Activated CD4-positive, CD25-positive, alpha-beta regulatory T cell treated with anti-CD3 and anti-CD28 coated beads, Interleukin-2, amount 50 U/mL, for 24 hours (primary cell): Measurements from ENCODE around the gene SEMA4A.
"Not testable (repeated sequence)": the region's sequence is repeated elsewhere in the genome, so short reads cannot be mapped to it uniquely, and the experiment has no call there.

Source experiments
- ATAC-seq, 2 donors: fragments of 150-1000 bp; cut with Tn5 transposase; one replicate each; pipeline ENCODE4 v1.10.0; 2021; ENCODE audit warnings: mild to moderate bottlenecking in 1 of 2, moderate library complexity in 1 of 2

Gene SEMA4A

DNA sequence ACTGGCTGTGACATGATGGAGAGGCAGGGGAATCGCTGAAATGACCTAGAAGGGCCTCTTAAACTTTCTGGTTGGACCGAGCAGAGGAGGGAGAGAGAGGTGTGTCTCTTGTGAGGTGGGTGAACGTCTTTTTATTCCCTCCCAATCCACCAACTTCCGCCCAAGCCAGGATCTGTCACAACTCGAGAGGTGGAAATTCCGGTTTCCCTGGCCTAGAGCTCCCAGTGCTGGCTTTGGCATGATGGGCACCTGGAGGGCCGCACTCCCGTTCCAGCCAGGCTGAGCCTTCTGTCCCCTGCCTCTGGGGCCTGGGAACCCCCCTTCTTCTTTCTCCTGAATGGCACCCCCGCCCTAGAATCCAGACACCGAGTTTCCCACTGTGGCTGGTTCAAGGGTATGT, at the start of gene SEMA4A:
Gene SEMA4A (plus strand): TSS at position 224 of the 400 bp plus-strand sequence. CDS start 994 bp downstream, outside the sequence.
- ATAC-seq, result no peak

DNA sequence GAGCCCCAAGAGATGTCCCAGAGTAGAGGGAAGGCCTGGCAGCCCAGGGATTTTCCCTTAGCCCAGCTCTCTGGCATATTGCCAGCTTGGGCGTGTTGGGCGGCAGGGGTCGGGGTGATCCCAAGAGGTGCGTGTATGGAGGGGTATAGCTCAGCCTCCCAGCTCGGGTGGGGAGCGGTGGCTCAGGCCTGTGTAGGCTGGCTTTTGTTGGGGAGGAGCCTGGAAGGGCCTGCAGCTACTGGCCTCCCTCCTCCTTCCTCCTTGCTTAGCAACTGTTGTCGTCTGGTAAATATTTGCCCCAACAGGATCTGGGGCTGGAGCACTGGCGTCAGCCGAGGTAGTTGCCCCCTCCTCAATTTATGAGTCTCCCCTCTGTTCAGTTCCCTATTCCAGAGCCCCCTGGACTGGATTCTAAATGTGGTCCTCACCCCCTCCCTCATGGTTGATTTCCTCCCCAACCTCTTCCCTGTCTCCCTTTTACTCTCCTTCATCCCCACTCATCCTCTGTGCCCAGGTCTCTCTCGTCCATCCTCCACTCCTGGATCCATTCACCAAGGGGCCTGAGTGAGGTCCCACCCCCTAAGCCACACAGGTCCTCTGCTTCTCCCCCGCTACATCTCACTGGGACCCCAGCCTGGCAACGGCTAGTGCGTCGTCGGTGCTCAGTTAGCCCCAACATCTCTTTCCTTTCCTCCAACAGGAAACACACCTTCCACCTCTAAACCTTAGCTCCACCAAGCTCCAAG, 49.1 kb upstream of the SEMA4A start:
- peak in 1 of 2 donors; percentile 9 for ATAC-seq

DNA sequence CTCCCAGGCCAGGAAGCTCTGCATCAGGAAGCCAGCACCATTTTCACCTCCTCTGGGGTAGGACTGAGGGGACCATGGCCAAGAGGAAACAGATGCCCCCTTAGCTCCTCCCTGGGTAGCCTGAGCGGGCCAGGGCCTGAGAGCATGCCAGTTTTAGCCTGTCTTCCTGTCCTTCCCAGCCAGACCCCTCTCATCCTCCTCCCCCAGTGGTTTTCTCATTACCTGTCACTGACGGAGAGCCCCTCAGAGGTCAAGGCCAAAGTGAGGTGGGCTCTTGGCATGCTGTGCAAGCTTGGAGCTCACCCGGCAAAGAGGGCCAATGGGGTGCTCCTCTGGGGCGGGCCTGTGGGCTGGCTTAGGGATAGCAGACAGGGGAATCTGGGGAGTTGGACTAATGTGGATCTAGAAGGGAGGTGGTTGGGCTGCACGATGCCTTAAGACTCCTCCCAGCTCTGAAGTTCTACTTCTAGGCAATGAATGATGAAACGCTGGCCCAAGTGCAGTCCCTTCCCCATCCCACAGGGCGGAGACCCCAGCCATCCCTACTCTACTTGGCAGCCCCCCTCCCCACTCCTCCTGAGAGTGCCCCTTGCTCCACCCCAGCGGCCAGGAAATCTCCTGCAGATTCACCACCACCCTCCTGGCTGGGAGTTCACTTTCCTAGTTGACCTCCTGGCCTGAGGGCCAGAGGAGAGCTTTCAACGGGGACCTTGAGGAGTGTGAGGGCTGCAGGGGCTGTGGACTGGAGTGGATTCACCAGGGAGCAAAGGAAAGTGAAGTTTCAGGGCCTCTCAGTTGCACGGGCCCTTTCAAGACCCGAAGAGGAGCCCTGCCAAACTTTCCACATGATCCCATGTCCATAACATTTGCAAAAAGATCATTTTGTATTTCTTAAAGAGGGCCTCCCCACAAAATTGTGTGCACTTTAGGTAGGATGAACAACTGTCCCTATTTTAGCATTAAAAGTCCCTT, 48.2 kb upstream of the SEMA4A start:
- ATAC-seq, result no peak

DNA sequence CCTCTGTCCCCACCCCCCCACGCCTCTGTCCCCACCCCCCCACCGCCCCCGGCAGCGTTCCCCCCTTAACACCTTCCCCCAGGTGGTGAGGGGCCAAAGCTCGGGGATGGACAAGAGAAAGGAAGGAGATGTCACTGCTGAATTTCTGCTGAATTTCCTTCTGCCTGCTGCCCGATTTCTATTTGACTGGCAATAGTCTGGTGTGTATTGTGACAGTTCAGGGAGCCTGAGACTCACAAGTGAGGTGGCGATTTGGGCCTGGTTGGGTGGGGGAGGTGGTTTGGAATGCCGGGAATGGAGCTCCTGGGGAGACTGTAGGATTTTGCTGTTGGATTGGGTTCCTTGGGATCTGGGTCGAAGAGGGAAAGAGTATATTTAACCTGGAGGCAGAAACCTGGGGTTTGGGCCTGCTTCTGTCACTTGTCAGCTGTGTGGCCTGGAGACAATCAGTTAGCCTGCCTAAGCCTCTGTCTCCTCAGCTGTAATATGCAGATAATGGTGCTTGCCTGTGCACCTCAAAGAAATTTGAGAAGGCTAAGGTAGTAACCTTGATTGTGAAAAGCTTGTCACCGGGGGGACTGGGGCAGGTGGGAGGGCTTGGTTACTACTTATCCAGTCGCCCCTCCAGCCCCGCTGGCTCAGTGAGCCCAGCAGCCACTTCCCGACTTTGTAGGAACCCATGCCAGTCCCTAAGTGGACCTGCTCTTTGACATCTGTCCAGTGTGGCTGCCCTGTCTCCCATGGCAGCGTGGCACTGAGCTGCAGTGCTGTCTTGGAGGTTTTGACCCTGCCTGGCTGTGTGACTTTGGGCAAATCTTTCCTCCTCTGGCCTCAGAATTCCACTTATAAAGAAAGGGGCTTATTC, 46.5 kb upstream of the SEMA4A start:
- ATAC-seq, result peak; percentile 12 to 15

- ATAC-seq, result no peak
These were observed 45.3 kb upstream of the SEMA4A start for GRCh38 chr1:156108057-156108456.

GRCh38 chr1:156108664-156109241, 44.6 kb upstream of the SEMA4A start:
- no peak for ATAC-seq

DNA sequence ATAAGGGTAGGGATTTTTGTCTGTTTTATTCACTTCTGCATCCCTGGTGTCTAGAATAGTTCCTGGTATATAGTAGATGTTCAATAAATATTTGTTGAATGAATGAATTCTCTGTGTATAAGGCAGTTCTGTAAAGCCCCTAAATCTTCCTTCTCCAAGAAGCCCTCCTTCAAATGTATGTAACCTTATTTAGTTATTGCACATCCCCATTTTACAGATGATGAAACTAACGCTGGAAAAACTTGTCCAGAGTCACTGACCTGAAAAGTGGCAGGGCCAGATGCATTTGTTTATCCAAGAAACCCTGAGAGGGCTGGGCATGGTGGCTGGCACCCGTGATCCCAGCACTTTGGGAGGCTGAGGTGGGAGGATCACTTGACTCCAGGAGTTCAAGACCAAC, 43.1 kb upstream of the SEMA4A start:
- no peak for ATAC-seq

GRCh38 chr1:156111355-156111962, 41.9 kb upstream of the SEMA4A start:
- no peak for ATAC-seq

DNA sequence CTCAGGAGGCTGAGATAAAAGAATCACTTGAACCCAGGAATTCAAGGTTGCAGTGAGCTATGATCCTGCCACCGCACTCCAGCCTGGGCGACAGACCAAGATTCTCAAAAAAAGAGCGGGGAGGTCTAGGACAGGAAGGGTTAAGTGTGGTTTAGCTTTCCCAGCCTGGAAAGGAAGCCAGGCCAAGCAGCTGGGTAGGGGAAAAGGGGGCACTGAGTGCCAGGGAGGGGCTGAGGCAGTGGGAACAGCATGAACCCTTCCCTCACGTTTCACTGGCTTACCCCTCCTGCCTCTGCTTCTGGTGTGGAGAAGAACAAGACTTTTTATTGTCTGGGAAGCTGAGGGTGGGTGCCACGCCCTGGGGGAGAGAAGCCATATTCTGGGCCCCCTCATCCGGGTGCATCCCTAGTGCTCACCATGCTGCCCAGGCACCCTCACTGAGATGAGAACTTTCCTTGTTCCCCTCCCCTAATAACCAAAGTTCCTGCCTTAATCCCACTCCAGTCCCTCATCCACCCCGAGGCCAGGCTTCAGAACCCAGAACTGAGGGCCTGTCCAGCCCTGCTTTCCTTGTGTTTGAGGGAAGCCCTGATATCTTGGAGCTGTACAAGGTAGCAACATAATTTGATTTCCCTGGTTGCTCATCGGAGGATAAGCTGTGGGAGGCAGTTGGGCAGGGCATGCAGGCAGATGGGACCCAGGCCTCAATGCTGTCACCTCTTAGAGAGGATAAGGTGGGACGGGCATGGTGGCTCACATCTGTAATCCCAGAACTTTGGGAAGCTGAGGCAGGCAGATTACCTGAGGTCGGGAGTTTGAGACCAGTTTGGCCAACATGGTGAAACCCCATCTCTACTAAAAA, 40.9 kb upstream of the SEMA4A start:
- ATAC-seq, result no peak

DNA sequence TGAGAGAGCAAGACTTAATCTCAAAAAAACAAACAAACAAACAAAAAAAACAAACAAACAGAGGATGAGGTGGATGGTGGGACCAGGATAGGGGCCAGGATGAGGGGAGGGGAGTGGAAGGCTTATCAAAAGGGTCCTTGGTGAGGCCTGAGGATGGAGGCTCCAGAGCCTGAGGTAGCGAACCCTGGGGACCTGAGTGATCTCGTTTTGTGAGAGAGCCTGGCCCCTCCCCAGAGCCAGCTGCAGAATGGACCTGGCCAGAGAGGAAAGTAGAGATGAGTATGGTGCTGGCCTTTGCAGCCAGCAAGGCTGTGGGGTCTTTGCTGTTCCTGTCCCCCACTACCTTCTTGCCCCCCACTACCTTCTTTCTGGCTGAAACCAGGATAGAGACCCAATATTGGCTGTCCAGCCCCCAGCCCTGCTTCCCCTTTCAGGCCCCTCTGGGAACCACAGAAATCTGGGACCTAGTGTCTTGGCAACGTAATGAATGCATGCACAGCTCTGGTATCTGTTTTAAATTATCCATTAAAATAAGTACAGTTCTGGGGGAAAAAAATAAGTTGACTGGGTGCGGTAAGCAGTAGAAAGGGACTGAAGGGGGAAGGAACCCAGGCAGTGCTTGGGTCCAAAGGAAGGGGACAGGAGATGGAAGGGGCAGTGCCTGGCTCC, 40.0 kb upstream of the SEMA4A start:
- ATAC-seq, result no peak

DNA sequence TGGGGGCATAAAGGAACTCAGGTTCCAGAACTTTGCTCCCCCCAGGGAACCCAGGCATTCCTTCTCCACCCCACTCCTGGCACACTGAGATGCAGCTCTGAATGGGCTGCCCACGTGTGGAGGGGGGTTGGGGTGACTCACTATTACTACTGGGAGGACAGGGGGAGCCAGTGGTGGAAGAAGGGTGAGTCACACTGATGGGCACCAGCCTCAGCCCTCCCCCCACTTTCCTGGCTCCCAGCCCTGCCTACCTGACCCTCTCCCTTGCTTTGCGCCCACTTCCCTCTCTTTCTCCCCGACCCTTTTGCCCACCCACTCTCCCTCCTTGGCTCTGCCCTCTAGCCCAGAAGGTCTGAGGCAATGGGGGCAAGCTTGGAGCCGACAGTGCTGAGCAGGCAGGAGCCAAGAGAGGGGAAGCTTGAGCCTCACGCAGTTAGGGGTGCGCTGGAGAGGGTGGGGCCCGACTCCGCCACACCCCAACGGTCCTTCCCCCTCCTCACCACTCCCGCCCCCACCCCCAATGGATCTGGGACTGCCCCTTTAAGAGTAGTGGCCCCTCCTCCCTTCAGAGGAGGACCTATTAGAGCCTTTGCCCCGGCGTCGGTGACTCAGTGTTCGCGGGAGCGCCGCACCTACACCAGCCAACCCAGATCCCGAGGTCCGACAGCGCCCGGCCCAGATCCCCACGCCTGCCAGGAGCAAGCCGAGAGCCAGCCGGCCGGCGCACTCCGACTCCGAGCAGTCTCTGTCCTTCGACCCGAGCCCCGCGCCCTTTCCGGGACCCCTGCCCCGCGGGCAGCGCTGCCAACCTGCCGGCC, 39.1 kb upstream of the SEMA4A start, which contains the start of gene LMNA:
Gene LMNA (plus strand): TSS at position 611 of the 818 bp plus-strand sequence. CDS start 208 bp downstream, outside the sequence.
- peak; percentile 86 to 89 for ATAC-seq

GRCh38 chr1:156114919-156115513, 38.4 kb upstream of the SEMA4A start:
- ATAC-seq, result peak in 1 of 2 donors; percentile 1

DNA sequence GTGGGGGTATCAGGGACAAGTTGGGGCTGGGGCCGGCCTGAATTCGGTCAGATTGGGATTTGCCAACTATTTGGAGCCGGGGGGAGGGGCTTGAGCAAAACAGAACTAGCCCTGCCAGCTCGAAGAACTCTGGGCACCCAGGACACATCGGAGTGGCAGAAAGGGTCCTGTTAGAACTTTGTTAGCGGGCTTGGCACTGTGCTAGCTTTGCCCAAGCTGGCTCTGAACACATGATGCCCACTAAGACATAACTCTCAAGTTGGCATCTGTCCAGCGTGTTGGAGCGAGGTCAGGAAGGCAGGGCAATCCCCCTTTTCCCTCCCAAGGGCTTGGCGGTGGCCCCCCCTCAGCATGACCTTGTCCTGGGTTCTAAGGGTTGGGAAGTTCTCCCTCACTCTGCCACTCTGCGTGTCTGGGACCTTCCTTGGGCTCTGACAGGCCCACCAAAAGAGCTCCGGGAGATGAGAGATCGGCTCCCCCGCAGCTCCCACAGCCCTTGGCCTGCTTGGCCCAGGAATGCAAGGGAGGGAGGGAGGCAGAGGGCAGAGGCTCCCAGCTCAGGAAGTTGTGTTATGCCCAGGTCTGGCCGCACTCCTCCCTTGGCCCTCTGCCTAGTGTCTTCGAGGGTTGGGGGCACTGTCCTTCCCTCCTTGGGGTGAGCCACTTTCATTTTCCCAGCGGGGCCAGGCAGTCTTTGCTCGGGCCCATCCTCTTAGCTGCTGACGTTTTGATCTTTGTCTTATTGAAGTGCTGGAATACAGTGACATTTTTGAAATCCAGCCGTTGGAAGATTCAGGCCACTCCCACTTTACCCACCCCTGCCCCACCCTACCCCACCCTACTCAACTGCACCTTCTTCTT, 37.6 kb upstream of the SEMA4A start:
- ATAC-seq, result no peak

GRCh38 chr1:156116731-156117130, 36.7 kb upstream of the SEMA4A start:
- not testable (repeated sequence) for ATAC-seq

- ATAC-seq, result no peak
These were observed 35.8 kb upstream of the SEMA4A start for GRCh38 chr1:156117414-156118176.

- ATAC-seq, result no peak
These were observed 35.1 kb upstream of the SEMA4A start for GRCh38 chr1:156118177-156118868.
